ENCODE results near the gene NOP10.
"Not testable (repeated sequence)": the region's sequence is repeated elsewhere in the genome, so short reads cannot be mapped to it uniquely, and the experiment has no call there.

The NOP10 gene

GRCh38 chr15:34365091-34365825 is 22.3 kb upstream of the NOP10 start:
- Mint-ChIP-seq H3K27ac (no peak overlapping the region), H3K27me3 (ENCODE audit: low read depth) (no peaks in the 10 kb centered on the region), H3K4me1 (ENCODE audit: low read depth) (peaks cover 21% of the 10 kb centered on the region), H3K36me3 (ENCODE audit: low read depth) (peaks cover 37% of the 10 kb centered on the region), H3K4me3 (peak overlapping the region; percentile 97), H3K9me3 (no peaks in the 10 kb centered on the region)
- DNase-seq (ENCODE audit: low spot score): no peak

DNA sequence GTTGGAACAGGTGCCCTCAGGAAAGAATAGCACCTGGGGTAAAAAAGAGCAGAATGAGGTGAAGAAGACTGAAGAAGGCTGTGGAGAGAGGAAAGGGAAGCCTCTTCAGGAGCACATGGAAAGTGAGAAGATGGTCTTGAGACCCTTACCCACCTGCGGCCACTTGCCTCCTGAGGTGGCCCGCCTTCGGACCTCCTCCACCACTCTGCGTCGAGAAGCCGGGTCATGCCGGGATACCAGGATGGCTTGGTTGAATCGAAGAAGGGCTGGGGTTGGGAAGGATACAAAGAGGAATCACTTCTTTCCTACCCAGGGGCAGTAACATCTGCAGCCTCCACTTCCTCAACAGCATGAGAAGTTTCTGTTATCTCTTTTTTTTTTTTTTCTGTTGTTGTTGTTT is 21.1 kb upstream of the NOP10 start:
- no peak overlapping the region for H3K4me3 Mint-ChIP-seq
- H3K27me3 Mint-ChIP-seq (ENCODE audit: low read depth): no peaks in the 10 kb centered on the region
- H3K4me1 Mint-ChIP-seq (ENCODE audit: low read depth): peaks cover 19% of the 10 kb centered on the region
- no peaks in the 10 kb centered on the region for H3K9me3 Mint-ChIP-seq
- no peak for DNase-seq (ENCODE audit: low spot score)
- H3K27ac Mint-ChIP-seq: no peak overlapping the region
- peaks cover 42% of the 10 kb centered on the region for H3K36me3 Mint-ChIP-seq (ENCODE audit: low read depth)

GRCh38 chr15:34362047-34362773 is 19.3 kb upstream of the NOP10 start:
- H3K36me3 Mint-ChIP-seq (ENCODE audit: low read depth): peaks cover 53% of the 10 kb centered on the region
- peak overlapping the region; percentile 63 for H3K27ac Mint-ChIP-seq
- no peaks in the 10 kb centered on the region for H3K27me3 Mint-ChIP-seq (ENCODE audit: low read depth)
- peaks cover 16% of the 10 kb centered on the region for H3K4me1 Mint-ChIP-seq (ENCODE audit: low read depth)
- H3K4me3 Mint-ChIP-seq: no peak overlapping the region
- DNase-seq (ENCODE audit: low spot score): no peak
- no peaks in the 10 kb centered on the region for H3K9me3 Mint-ChIP-seq

DNA sequence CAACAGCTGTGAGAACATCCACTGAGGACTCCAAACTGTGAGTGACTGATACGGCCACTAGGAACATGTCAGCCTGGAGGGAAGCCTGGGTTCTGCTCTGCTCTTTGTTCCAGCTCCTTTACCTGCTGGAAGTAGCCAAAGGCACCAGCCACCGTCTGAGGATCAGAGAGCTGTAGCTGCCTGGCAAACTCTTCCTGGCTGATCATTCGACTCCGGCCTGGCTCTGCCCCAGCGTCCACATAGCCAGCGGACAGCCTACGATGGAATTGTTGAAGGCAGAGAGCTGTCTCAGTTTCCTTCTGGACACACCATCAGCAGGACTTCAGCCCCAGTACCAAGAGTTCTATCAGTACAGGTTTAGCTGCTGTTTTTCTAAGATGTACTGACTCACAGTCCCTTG is 18.3 kb upstream of the NOP10 start:
- Mint-ChIP-seq H3K4me1 (ENCODE audit: low read depth) (peaks cover 16% of the 10 kb centered on the region), H3K27me3 (ENCODE audit: low read depth) (no peaks in the 10 kb centered on the region), H3K9me3 (no peaks in the 10 kb centered on the region), H3K27ac (no peak overlapping the region), H3K4me3 (no peak overlapping the region), H3K36me3 (ENCODE audit: low read depth) (peaks cover 53% of the 10 kb centered on the region)
- DNase-seq (ENCODE audit: low spot score): no peak

GRCh38 chr15:34360298-34360697 is 17.4 kb upstream of the NOP10 start:
- DNase-seq (ENCODE audit: low spot score): no peak
- no peak overlapping the region for H3K4me3 Mint-ChIP-seq
- no peaks in the 10 kb centered on the region for H3K27me3 Mint-ChIP-seq (ENCODE audit: low read depth)
- no peak overlapping the region for H3K27ac Mint-ChIP-seq
- H3K36me3 Mint-ChIP-seq (ENCODE audit: low read depth): peaks cover 56% of the 10 kb centered on the region
- H3K4me1 Mint-ChIP-seq (ENCODE audit: low read depth): peaks cover 10% of the 10 kb centered on the region
- H3K9me3 Mint-ChIP-seq: no peaks in the 10 kb centered on the region

DNA sequence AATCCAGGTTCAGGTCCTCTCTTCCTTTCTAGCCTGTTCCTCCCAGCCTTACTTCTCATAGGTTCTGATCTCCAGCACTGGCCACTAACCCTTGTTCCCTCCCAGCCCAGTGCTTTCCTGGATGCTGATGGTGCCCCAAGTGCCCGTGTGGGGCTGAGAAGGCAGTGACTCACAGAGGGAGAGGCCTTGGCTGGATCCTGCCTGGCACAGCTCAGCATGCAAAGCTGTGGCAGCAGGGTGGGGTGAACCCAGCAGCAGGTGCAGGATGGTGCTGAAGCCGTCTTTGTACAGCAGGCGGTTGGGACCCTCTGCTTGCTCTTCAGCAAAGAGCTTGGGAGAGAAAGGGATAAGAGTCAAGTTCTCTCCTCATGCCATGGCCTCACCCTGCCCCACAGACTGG is 16.5 kb upstream of the NOP10 start:
- H3K4me1 Mint-ChIP-seq (ENCODE audit: low read depth): peaks cover 6% of the 10 kb centered on the region
- no peaks in the 10 kb centered on the region for H3K9me3 Mint-ChIP-seq
- no peak for DNase-seq (ENCODE audit: low spot score)
- H3K4me3 Mint-ChIP-seq: no peak overlapping the region
- H3K36me3 Mint-ChIP-seq (ENCODE audit: low read depth): peaks cover 57% of the 10 kb centered on the region
- H3K27me3 Mint-ChIP-seq (ENCODE audit: low read depth): no peaks in the 10 kb centered on the region
- H3K27ac Mint-ChIP-seq: no peak overlapping the region

DNA sequence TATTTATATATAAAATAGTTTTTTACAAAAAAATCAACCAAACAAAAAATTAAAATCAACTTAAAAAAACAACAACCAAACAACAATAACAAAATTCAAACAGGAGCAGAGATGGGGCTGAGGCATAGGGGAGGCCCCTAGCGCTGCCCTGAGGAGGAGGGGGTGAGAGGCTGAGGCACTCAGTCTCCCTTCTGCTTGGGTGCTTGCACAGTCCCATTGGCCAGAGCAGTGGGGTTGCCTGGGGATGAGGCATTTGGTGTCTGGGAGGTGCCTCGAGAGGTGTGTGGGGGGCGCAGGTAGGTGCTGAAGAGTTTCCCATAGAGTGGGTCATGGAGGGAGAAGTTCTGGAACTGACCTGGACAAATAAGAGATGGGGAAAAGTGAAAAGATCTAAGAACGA is 16.0 kb upstream of the NOP10 start:
- H3K27me3 Mint-ChIP-seq (ENCODE audit: low read depth): no peaks in the 10 kb centered on the region
- H3K9me3 Mint-ChIP-seq: no peaks in the 10 kb centered on the region
- peaks cover 6% of the 10 kb centered on the region for H3K4me1 Mint-ChIP-seq (ENCODE audit: low read depth)

GRCh38 chr15:34358367-34358766 is 15.4 kb upstream of the NOP10 start:
- H3K27ac Mint-ChIP-seq: no peak overlapping the region
- H3K4me1 Mint-ChIP-seq (ENCODE audit: low read depth): peaks cover 6% of the 10 kb centered on the region
- peaks cover 54% of the 10 kb centered on the region for H3K36me3 Mint-ChIP-seq (ENCODE audit: low read depth)
- H3K27me3 Mint-ChIP-seq (ENCODE audit: low read depth): no peaks in the 10 kb centered on the region
- no peaks in the 10 kb centered on the region for H3K9me3 Mint-ChIP-seq
- DNase-seq (ENCODE audit: low spot score): no peak
- H3K4me3 Mint-ChIP-seq: no peak overlapping the region

More for the DNA sequence above, 16.0 kb upstream of the NOP10 start:
- no peak overlapping the region for H3K4me3 Mint-ChIP-seq
- no peak overlapping the region for H3K27ac Mint-ChIP-seq
- H3K36me3 Mint-ChIP-seq (ENCODE audit: low read depth): peaks cover 59% of the 10 kb centered on the region
- DNase-seq (ENCODE audit: low spot score): no peak

DNA sequence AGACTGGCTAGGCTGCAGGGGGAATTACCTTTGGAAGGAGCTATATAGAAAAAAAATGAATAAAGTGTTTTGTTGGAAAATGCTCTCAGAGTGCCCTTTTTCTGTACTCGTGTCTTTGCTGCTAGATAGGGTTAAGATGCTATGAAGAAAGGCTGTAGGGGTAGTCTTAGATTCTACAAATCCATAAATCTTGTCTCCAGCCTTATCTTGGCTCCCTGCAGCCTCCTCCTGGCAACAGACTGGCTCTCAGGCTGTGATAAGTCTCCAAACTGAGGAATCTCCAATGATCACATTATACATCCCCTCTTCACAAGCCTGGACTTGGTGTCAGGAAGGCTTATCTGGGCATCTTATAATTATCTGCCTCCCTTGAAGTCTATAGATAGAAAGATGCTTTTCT is 14.7 kb upstream of the NOP10 start:
- no peak for DNase-seq (ENCODE audit: low spot score)
- peaks cover 3% of the 10 kb centered on the region for H3K4me1 Mint-ChIP-seq (ENCODE audit: low read depth)
- no peak overlapping the region for H3K27ac Mint-ChIP-seq
- no peak overlapping the region for H3K4me3 Mint-ChIP-seq
- H3K27me3 Mint-ChIP-seq (ENCODE audit: low read depth): no peaks in the 10 kb centered on the region
- H3K9me3 Mint-ChIP-seq: no peaks in the 10 kb centered on the region
- H3K36me3 Mint-ChIP-seq (ENCODE audit: low read depth): peaks cover 48% of the 10 kb centered on the region

- Mint-ChIP-seq H3K4me3 (no peak overlapping the region), H3K4me1 (ENCODE audit: low read depth) (no peaks in the 10 kb centered on the region), H3K27me3 (ENCODE audit: low read depth) (no peaks in the 10 kb centered on the region), H3K36me3 (ENCODE audit: low read depth) (peaks cover 29% of the 10 kb centered on the region), H3K9me3 (no peaks in the 10 kb centered on the region), H3K27ac (no peak overlapping the region)
- DNase-seq (ENCODE audit: low spot score): no peak
Observed at GRCh38 chr15:34355241-34355640, 12.3 kb upstream of the NOP10 start.

GRCh38 chr15:34354286-34354685 is 11.3 kb upstream of the NOP10 start:
- H3K4me1 Mint-ChIP-seq (ENCODE audit: low read depth): no peaks in the 10 kb centered on the region
- no peaks in the 10 kb centered on the region for H3K9me3 Mint-ChIP-seq
- H3K27me3 Mint-ChIP-seq (ENCODE audit: low read depth): no peaks in the 10 kb centered on the region
- no peak for DNase-seq (ENCODE audit: low spot score)
- peaks cover 25% of the 10 kb centered on the region for H3K36me3 Mint-ChIP-seq (ENCODE audit: low read depth)
- no peak overlapping the region for H3K27ac Mint-ChIP-seq
- no peak overlapping the region for H3K4me3 Mint-ChIP-seq

GRCh38 chr15:34353627-34354026 is 10.7 kb upstream of the NOP10 start:
- Mint-ChIP-seq H3K9me3 (no peaks in the 10 kb centered on the region), H3K4me3 (no peak overlapping the region), H3K4me1 (ENCODE audit: low read depth) (no peaks in the 10 kb centered on the region), H3K36me3 (ENCODE audit: low read depth) (peaks cover 20% of the 10 kb centered on the region), H3K27me3 (ENCODE audit: low read depth) (no peaks in the 10 kb centered on the region), H3K27ac (no peak overlapping the region)
- no peak for DNase-seq (ENCODE audit: low spot score)

DNA sequence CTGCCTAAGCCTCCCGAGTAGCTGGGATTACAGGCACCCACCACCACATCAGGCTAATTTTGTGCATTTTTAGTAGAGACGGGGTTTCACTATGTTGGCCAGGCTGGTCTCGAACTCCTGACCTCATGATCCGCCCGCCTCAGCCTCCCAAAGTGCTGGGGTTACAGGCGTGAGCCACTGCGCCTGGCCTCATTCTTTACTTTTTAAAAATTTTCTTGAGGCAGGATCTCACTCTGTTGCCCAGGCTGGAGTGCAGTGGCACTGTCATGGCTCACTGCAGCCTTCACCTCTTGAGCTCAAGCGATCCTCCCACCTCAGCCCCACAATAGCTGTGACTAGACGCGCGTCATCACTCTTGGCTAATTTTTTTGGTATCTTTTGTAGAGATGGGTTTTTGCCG is 10.1 kb upstream of the NOP10 start:
- not testable (repeated sequence) for H3K27ac Mint-ChIP-seq; DNase-seq (ENCODE audit: low spot score)

DNA sequence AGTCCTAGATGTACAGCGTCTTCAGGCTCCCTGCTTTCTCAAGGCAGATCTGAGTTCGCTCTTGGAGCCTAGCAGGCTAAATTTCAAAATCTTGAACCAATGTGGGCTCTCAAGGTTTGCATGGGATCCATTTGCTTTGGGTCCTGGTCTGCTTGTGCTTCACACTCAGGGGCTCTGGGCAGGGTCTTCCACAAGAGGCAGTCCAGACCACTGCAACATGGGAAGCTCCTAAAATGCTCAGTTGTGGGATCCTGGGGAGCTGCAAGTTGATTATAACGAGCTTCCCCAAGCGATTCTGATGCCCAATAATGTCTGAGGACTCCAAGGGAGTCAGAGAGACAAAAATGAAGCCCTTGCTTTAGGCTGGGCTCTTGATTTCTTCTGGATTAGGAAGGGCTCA is 6.8 kb upstream of the NOP10 start:
- no peak for DNase-seq (ENCODE audit: low spot score)
- Mint-ChIP-seq H3K27ac (no peak overlapping the region), H3K36me3 (ENCODE audit: low read depth) (peaks cover 5% of the 10 kb centered on the region), H3K4me3 (no peak overlapping the region), H3K9me3 (no peaks in the 10 kb centered on the region), H3K4me1 (ENCODE audit: low read depth) (no peaks in the 10 kb centered on the region), H3K27me3 (ENCODE audit: low read depth) (no peaks in the 10 kb centered on the region)

More for the DNA sequence above, 10.1 kb upstream of the NOP10 start:
- not testable (repeated sequence) for H3K9me3 Mint-ChIP-seq; H3K4me1 Mint-ChIP-seq (ENCODE audit: low read depth); H3K4me3 Mint-ChIP-seq; H3K27me3 Mint-ChIP-seq (ENCODE audit: low read depth)
- peaks cover 16% of the 10 kb centered on the region for H3K36me3 Mint-ChIP-seq (ENCODE audit: low read depth)

Measured in T-helper 2 cell treated with Interferon-gamma antibody and Interleukin-4, amounts not matched to agents 5 μg/mL and 100 μg/mL, for 36 hours (primary cell).